ENCODE measurements around the gene HLTF. TPM values are rescaled to one million over a fixed set of nuclear protein-coding genes. Genes with fewer than 3 reads are reported as not detected.

HLTF gene
- total RNA-seq, 2 donors from 2014 or later: 12.3 to 16.4 TPM

DNA sequence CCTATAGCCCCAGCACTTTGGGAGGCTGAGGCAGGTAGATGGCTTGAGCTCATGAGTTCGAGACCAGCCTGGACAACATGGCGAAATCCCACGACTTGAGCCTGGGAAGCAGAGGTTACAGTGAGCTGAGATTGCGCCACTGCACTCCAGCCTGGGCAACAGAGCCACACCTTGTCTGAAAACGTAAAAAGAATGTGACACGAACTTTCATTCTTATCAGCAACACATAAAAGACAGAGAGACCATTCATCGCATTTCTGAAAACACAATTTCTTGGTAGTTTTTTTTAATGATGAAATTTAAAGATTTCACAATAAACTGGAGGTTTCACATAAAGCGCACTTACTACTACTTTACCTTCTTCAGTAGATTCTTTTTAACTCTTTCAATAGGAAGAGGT, 18.4 kb downstream of the HLTF start:
- TF ChIP-seq, protein P1, sequence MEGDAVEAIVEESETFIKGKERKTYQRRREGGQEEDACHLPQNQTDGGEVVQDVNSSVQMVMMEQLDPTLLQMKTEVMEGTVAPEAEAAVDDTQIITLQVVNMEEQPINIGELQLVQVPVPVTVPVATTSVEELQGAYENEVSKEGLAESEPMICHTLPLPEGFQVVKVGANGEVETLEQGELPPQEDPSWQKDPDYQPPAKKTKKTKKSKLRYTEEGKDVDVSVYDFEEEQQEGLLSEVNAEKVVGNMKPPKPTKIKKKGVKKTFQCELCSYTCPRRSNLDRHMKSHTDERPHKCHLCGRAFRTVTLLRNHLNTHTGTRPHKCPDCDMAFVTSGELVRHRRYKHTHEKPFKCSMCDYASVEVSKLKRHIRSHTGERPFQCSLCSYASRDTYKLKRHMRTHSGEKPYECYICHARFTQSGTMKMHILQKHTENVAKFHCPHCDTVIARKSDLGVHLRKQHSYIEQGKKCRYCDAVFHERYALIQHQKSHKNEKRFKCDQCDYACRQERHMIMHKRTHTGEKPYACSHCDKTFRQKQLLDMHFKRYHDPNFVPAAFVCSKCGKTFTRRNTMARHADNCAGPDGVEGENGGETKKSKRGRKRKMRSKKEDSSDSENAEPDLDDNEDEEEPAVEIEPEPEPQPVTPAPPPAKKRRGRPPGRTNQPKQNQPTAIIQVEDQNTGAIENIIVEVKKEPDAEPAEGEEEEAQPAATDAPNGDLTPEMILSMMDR (IDR thresholded peaks at IDR 0.05): no peak
- DNase-seq: no peak
- H3K27ac ChIP-seq: no peak overlapping the region
- no peaks in the 10 kb centered on the region for H3K36me3 ChIP-seq
- intact Hi-C loops (cut with DNase I): no loop called here
- no peaks in the 10 kb centered on the region for H3K4me1 ChIP-seq
- no peak overlapping the region for H3K9ac ChIP-seq (ENCODE audit: low read depth in 2 of 2, low read length in 2 of 2)
- no peaks in the 10 kb centered on the region for H3K27me3 ChIP-seq
- no peak overlapping the region for H3K4me3 ChIP-seq
- no peaks in the 10 kb centered on the region for H3K9me3 ChIP-seq

- no peak overlapping the region for H3K4me3 ChIP-seq
- no peaks in the 10 kb centered on the region for H3K9me3 ChIP-seq
- TF ChIP-seq, protein P1 (IDR thresholded peaks at IDR 0.05): no peak
- no peaks in the 10 kb centered on the region for H3K36me3 ChIP-seq
- no peak overlapping the region for H3K27ac ChIP-seq
- no peaks in the 10 kb centered on the region for H3K27me3 ChIP-seq
- H3K4me1 ChIP-seq: no peaks in the 10 kb centered on the region
- no peak overlapping the region for H3K9ac ChIP-seq (ENCODE audit: low read depth in 2 of 2, low read length in 2 of 2)
- intact Hi-C loops (cut with DNase I): no loop called here
- no peak for DNase-seq
Measured at GRCh38 chr3:149061776-149062175, 24.6 kb downstream of the HLTF start.

DNA sequence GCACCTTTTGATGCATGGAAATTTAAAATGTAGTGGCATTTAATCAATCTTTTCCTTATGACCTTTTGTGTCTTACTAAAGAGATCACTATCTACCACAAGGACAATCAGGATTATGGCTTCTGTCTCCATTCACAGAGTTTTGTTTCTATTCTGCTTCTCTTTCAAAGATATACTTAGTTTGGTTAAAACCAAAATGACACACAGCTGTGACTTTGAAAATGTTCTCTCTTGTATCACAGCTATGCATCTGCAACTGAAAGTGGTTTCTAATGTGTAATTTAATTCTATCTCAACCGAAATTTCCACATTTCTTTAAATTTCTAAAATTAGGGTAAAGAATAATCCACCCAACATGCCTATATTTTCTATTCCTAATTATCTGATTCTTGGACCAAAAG, 27.7 kb downstream of the HLTF start:
- no peaks in the 10 kb centered on the region for H3K4me1 ChIP-seq
- no peak overlapping the region for H3K4me3 ChIP-seq
- DNase-seq: no peak
- no peak overlapping the region for H3K27ac ChIP-seq
- no peaks in the 10 kb centered on the region for H3K9me3 ChIP-seq
- H3K9ac ChIP-seq (ENCODE audit: low read depth in 2 of 2, low read length in 2 of 2): no peak overlapping the region
- TF ChIP-seq, protein P1 (IDR thresholded peaks at IDR 0.05): no peak
- intact Hi-C loops (cut with DNase I): no loop called here
- no peaks in the 10 kb centered on the region for H3K27me3 ChIP-seq
- H3K36me3 ChIP-seq: no peaks in the 10 kb centered on the region

GRCh38 chr3:149058198-149058597, 28.1 kb downstream of the HLTF start:
- no peak overlapping the region for H3K9ac ChIP-seq (ENCODE audit: low read depth in 2 of 2, low read length in 2 of 2)
- TF ChIP-seq, protein P1 (IDR thresholded peaks at IDR 0.05): no peak
- H3K9me3 ChIP-seq: no peaks in the 10 kb centered on the region
- no peak overlapping the region for H3K27ac ChIP-seq
- H3K27me3 ChIP-seq: no peaks in the 10 kb centered on the region
- no peaks in the 10 kb centered on the region for H3K36me3 ChIP-seq
- H3K4me3 ChIP-seq: no peak overlapping the region
- intact Hi-C loops (cut with DNase I): no loop called here
- no peak for DNase-seq
- H3K4me1 ChIP-seq: no peaks in the 10 kb centered on the region

DNA sequence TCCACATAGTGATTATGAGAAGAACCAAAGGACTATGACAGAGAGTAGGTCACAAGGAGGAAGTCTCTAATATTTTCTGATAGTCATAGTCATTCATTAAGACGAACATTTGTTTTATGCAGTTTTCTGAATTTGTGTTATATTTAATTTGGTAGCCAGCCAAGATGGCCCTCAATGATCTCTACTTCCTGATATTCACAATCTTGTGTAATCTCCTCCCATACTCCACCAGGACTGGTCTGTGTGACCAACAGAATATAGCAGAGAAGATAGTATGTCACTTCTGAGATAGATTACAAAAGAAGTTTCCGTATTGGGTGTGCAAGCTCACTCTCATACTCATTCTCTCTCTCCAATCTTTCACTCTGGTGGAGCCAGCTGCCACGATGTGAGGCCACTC, 30.8 kb downstream of the HLTF start:
- Histone ChIP-seq H3K27me3 (no peaks in the 10 kb centered on the region), H3K4me3 (no peak overlapping the region), H3K4me1 (no peaks in the 10 kb centered on the region), H3K9ac (ENCODE audit: low read depth in 2 of 2, low read length in 2 of 2) (no peak overlapping the region), H3K9me3 (no peaks in the 10 kb centered on the region), H3K27ac (no peak overlapping the region), H3K36me3 (no peaks in the 10 kb centered on the region)
- intact Hi-C loops (cut with DNase I): no loop called here
- no peak for DNase-seq
- TF ChIP-seq, protein P1 (IDR thresholded peaks at IDR 0.05): no peak
